Activated CD8-positive, alpha-beta T cell treated with anti-CD3 and anti-CD28 coated beads, Interleukin-2, amount 10 ng/mL, durations not matched to agents 7 days and 5 days (primary cell): Measurements from ENCODE around the gene SDR9C7. TPM values are rescaled to one million over a fixed set of nuclear protein-coding genes. Genes with fewer than 3 reads are reported as not detected.
A peak's percentile ranks its signal among the peaks of the same experiment; 100 is the strongest.
"Not testable (repeated sequence)": the region's sequence is repeated elsewhere in the genome, so short reads cannot be mapped to it uniquely, and the experiment has no call there.

ENCODE experiments used
- ATAC-seq: fragments of 150-1000 bp; cut with Tn5 transposase; one replicate; pipeline ENCODE4 v1.10.0; 2021; ENCODE audit warnings: moderate library complexity
- CTCF ChIA-PET: fragments of 350-600 bp; sonication (Branson Sonifier 250); formaldehyde crosslinking; loops from one replicate; lab custom pipeline; 2021; ENCODE audit warnings: antibody characterized with exemption; lab: Charles Lee
- POLR2A ChIA-PET: fragments of 350-600 bp; sonication (Branson Sonifier 250); formaldehyde crosslinking; loops from one replicate; lab custom pipeline; 2021; ENCODE audit warnings: antibody characterized with exemption; lab: Charles Lee
- DNase-seq: peaks from one replicate; pipeline ENCODE4 v3.0.0-alpha.2; 2020
- H3K27ac Mint-ChIP-seq: one replicate; pipeline ENCODE4 v1.8.0; 2021; ENCODE audit warnings: mild to moderate bottlenecking, mixed read lengths
- H3K27me3 Mint-ChIP-seq: one replicate; pipeline ENCODE4 v1.8.0; 2021; ENCODE audit warnings: low read depth, mixed read lengths
- H3K36me3 Mint-ChIP-seq: one replicate; pipeline ENCODE4 v1.8.0; 2021; ENCODE audit warnings: low read depth, mixed read lengths
- H3K4me1 Mint-ChIP-seq: one replicate; pipeline ENCODE4 v1.8.0; 2021; ENCODE audit warnings: low read depth, mixed read lengths
- H3K4me3 Mint-ChIP-seq: one replicate; pipeline ENCODE4 v1.8.0; 2021; ENCODE audit warnings: mild to moderate bottlenecking, mixed read lengths
- H3K9me3 Mint-ChIP-seq: one replicate; pipeline ENCODE4 v1.8.0; 2022; ENCODE audit warnings: mixed read lengths; ENCODE audit not compliant: insufficient read depth
- total RNA-seq, 2 experiments: library from RNA; stranded (reverse); gene quantifications; one replicate each; pipeline ENCODE4 v1.2.3, GENCODE V29; 2021

The SDR9C7 gene
- total RNA-seq, 2 experiments from 2014 or later: not detected

- CTCF ChIA-PET: interaction anchor here (1.0 to 1.4 kb wide), 4 partner anchors 33 to 43 kb away, joined by 3 to 4 read pairs (median 3); no protein-coding TSS in a partner anchor
- Mint-ChIP-seq H3K9me3 (no peaks in the 10 kb centered on the region), H3K4me1 (no peaks in the 10 kb centered on the region), H3K4me3 (no peak overlapping the region), H3K27ac (no peak overlapping the region), H3K27me3 (peaks cover 26% of the 10 kb centered on the region), H3K36me3 (no peaks in the 10 kb centered on the region)
- POLR2A ChIA-PET: no interaction called here
- DNase-seq (no peak), ATAC-seq (no peak)
Measured at GRCh38 chr12:56948457-56948777, 14.2 kb upstream of the SDR9C7 start.

DNA sequence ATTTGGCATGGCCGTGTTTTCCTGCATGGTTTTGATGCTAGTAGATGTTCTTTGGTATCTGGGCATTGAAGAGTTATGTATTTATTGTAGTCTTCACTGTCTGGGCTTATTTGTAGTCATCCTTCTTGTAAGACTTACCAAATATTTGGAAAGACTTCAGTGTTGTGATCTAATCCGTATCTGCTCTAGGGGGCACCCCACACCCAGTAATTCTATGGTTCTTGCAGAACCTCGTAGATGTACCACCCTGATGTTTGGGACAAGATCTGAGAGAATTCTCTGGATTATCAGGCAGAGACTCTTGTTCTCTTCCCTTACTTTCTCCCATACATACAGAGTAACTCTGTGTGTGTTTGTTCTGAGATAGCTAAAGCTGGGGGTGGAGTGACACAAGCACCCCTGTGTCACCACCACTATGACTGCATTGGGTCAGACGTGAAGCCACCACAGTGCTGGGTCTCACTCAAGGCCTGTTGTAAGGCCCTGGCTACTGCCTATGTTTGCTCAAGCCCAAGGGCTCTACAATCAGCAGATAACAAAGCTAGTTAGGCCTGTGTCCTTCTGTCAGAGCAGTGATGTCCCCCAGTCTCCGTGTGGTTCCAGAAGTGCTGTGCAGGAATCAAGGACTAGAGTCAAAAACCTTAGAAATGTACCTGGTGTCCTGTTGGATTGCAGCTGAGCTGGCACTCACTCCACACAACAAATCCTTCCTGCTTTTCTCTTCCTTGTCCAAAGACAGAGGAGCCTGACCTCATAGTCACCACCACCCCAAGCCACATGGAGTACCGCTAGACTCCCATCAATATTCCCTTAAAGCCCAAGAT, 13.6 kb upstream of the SDR9C7 start:
- ChIA-PET POLR2A (no interaction called here), CTCF (interaction anchor here (1.0 to 1.4 kb wide), 4 partner anchors 33 to 44 kb away, joined by 3 to 4 read pairs (median 3); no protein-coding TSS in a partner anchor)
- Mint-ChIP-seq H3K9me3 (no peaks in the 10 kb centered on the region), H3K4me1 (no peaks in the 10 kb centered on the region), H3K27ac (no peak overlapping the region), H3K27me3 (peaks cover 31% of the 10 kb centered on the region), H3K36me3 (no peaks in the 10 kb centered on the region), H3K4me3 (no peak overlapping the region)
- ATAC-seq (no peak), DNase-seq (no peak)

- Mint-ChIP-seq H3K27me3 (peaks cover 33% of the 10 kb centered on the region), H3K36me3 (no peaks in the 10 kb centered on the region), H3K9me3 (no peaks in the 10 kb centered on the region), H3K27ac (no peak overlapping the region), H3K4me3 (no peak overlapping the region), H3K4me1 (peaks cover 5% of the 10 kb centered on the region)
- ATAC-seq (no peak), DNase-seq (no peak)
- ChIA-PET CTCF (no interaction called here), POLR2A (no interaction called here)
Measured at GRCh38 chr12:56943878-56944277, 9.7 kb upstream of the SDR9C7 start.

DNA sequence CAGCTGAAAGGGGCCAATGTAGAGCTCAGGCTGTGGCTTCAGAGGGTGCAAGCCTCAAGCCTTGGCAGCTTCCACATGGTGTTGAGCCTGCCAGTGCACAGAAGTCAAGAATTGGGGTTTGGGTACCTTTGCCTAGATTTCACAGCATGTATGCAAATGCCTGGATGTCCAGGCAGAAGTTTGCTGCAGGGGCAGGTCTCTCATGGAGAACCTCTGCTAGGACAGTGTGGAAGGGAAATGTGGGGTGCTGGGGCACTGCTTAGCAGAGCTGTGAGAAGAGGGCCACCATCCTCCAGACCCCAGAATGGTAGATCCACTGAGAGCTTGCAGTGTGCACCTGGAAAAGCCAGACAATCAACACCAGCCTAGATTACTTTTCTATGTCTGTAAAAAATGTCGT, 9.2 kb upstream of the SDR9C7 start:
- not testable (repeated sequence) for H3K4me1 Mint-ChIP-seq

GRCh38 chr12:56941299-56942017, 7.2 kb upstream of the SDR9C7 start:
- Mint-ChIP-seq H3K36me3 (no peaks in the 10 kb centered on the region), H3K4me3 (no peak overlapping the region), H3K9me3 (no peaks in the 10 kb centered on the region), H3K27me3 (peaks cover 29% of the 10 kb centered on the region), H3K4me1 (peaks cover 5% of the 10 kb centered on the region), H3K27ac (no peak overlapping the region)
- ATAC-seq (no peak), DNase-seq (peak; percentile 18)
- POLR2A ChIA-PET: no interaction called here
- CTCF ChIA-PET: no interaction called here

More for the DNA sequence above, 9.2 kb upstream of the SDR9C7 start:
- H3K27ac Mint-ChIP-seq, DNase-seq, H3K9me3 Mint-ChIP-seq, CTCF ChIA-PET, ATAC-seq, H3K36me3 Mint-ChIP-seq, POLR2A ChIA-PET, H3K4me3 Mint-ChIP-seq: not testable (repeated sequence)
- peaks cover 33% of the 10 kb centered on the region for H3K27me3 Mint-ChIP-seq

DNA sequence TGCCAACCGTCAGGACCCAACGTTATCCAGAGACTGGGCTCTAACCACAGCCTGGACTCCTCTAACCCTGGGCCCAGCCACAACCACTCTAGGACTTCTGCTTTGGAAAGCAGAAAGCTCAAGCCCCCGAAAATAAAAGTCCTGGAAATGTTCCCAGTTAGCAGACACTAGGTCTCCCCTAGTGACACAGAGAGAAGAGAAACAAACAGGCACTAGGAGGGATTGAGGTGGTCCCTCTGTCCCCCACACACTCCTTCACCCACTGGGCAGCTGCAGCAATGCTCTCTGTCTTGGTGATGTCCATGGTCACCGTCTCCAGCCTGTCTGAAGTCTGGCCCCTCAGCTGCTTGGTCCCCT, 6.7 kb upstream of the SDR9C7 start:
- peaks cover 26% of the 10 kb centered on the region for H3K27me3 Mint-ChIP-seq
- H3K9me3 Mint-ChIP-seq, H3K4me3 Mint-ChIP-seq, H3K4me1 Mint-ChIP-seq, POLR2A ChIA-PET, H3K36me3 Mint-ChIP-seq, CTCF ChIA-PET, DNase-seq, H3K27ac Mint-ChIP-seq, ATAC-seq: not testable (repeated sequence)

DNA sequence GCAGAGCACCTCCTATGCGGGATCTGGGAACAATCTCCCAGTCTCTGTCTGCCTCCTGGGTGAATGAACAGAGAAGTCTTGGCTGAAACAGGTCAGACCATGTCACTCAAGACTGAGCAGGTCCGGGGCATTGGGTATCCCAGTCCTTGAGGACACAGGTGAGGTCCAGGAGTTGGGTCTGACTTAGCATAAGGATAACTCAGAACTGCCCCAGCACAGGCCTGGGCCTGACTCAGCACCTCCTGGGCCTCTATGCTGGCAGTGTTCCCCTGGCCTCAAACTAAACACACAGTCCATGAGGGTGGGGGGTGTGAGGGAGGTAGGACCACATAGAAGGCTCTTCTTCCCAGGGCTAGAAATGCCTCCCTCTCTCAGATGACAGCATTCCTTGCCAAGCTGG, 1.5 kb upstream of the SDR9C7 start:
- ChIA-PET CTCF (no interaction called here), POLR2A (no interaction called here)
- H3K9me3 Mint-ChIP-seq: no peaks in the 10 kb centered on the region
- H3K27me3 Mint-ChIP-seq: peaks cover 3% of the 10 kb centered on the region
- H3K27ac Mint-ChIP-seq: no peak overlapping the region
- H3K4me1 Mint-ChIP-seq: no peaks in the 10 kb centered on the region
- DNase-seq (no peak), ATAC-seq (no peak)
- H3K4me3 Mint-ChIP-seq: no peak overlapping the region
- H3K36me3 Mint-ChIP-seq: no peaks in the 10 kb centered on the region

DNA sequence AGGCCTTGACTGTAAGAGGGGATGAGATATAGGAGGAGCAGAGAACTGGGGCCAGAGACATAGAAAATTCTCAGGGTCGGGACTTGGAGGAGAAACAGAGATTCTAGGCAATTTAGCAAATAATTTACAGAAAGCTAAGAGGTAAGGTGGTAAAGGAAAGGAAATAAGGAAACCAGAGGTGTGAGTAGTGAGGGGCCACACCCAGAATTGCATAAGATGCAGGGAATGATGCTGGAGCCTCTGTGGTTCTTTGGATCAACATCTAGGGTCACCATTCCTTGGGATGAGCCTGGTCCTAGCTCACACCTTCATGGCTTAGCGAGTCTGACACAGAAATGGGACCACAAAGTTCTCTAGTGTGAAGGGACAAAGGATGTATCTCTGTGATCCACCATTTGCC, 949 bp upstream of the SDR9C7 start:
- Mint-ChIP-seq H3K4me1 (no peaks in the 10 kb centered on the region), H3K9me3 (no peaks in the 10 kb centered on the region), H3K27ac (no peak overlapping the region), H3K36me3 (no peaks in the 10 kb centered on the region), H3K27me3 (peaks cover 3% of the 10 kb centered on the region), H3K4me3 (no peak overlapping the region)
- ChIA-PET CTCF (no interaction called here), POLR2A (no interaction called here)
- DNase-seq (no peak), ATAC-seq (no peak)

GRCh38 chr12:56932867-56933266, 1.3 kb downstream of the SDR9C7 start:
- Mint-ChIP-seq H3K4me3 (no peak overlapping the region), H3K36me3 (no peaks in the 10 kb centered on the region), H3K27me3 (peaks cover 5% of the 10 kb centered on the region), H3K9me3 (no peaks in the 10 kb centered on the region), H3K27ac (no peak overlapping the region), H3K4me1 (peaks cover 2% of the 10 kb centered on the region)
- DNase-seq (no peak), ATAC-seq (no peak)
- ChIA-PET POLR2A (no interaction called here), CTCF (interaction anchor here (1.7 kb wide), 1 partner anchor 69 kb away, joined by 4 read pairs; no protein-coding TSS in a partner anchor)

DNA sequence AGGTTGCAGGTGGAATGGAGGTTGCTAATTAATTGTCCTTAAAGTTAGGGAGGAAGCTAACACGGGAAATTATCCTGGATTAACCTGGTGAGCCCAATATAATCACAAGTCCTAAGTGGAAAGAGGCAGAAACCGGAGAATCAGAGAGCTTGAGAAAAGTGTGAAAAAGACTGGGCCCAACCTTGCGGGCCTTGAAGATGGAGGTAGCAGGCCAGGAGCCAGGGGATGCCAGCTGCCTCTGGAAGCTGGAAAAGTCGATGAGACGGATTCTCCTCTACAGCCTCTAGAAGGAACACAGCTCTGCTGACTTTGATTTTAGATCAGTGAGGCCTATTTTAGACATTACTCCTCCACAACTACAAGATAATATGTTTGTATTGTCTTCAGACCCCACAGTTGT, 2.1 kb downstream of the SDR9C7 start:
- H3K27me3 Mint-ChIP-seq: peaks cover 6% of the 10 kb centered on the region
- H3K9me3 Mint-ChIP-seq: no peaks in the 10 kb centered on the region
- H3K36me3 Mint-ChIP-seq: no peaks in the 10 kb centered on the region
- H3K4me3 Mint-ChIP-seq: no peak overlapping the region
- peaks cover 2% of the 10 kb centered on the region for H3K4me1 Mint-ChIP-seq
- ATAC-seq (no peak), DNase-seq (no peak)
- POLR2A ChIA-PET: no interaction called here
- CTCF ChIA-PET: interaction anchor here (1.7 kb wide), 1 partner anchor 69 kb away, joined by 4 read pairs; no protein-coding TSS in a partner anchor
- H3K27ac Mint-ChIP-seq: no peak overlapping the region

- Mint-ChIP-seq H3K27me3 (peaks cover 7% of the 10 kb centered on the region), H3K4me3 (no peak overlapping the region), H3K27ac (no peak overlapping the region), H3K36me3 (no peaks in the 10 kb centered on the region), H3K4me1 (peaks cover 2% of the 10 kb centered on the region), H3K9me3 (no peaks in the 10 kb centered on the region)
- CTCF ChIA-PET: interaction anchor here (1.7 kb wide), 1 partner anchor 70 kb away, joined by 4 read pairs; no protein-coding TSS in a partner anchor
- ATAC-seq (no peak), DNase-seq (peak; percentile 29)
- POLR2A ChIA-PET: no interaction called here
Measured at GRCh38 chr12:56931474-56931978, 2.7 kb downstream of the SDR9C7 start.

- ChIA-PET POLR2A (no interaction called here), CTCF (no interaction called here)
- Mint-ChIP-seq H3K36me3 (no peaks in the 10 kb centered on the region), H3K4me3 (no peak overlapping the region), H3K27ac (no peak overlapping the region), H3K9me3 (no peaks in the 10 kb centered on the region), H3K4me1 (peaks cover 2% of the 10 kb centered on the region), H3K27me3 (peaks cover 7% of the 10 kb centered on the region)
- ATAC-seq (no peak), DNase-seq (no peak)
Measured at GRCh38 chr12:56930241-56930640, 4.0 kb downstream of the SDR9C7 start.
